ENCODE results near the gene EMX2. TPM values are rescaled to one million over a fixed set of nuclear protein-coding genes. Genes with fewer than 3 reads are reported as not detected.

The EMX2 gene
- 0.05 TPM in 1 of 2 replicates, not detected in the other for polyA plus RNA-seq (2013)

- Histone ChIP-seq H3K27me3 (ENCODE audit: insufficient read depth, low read length) (peaks cover 90% of the 10 kb centered on the region), H3K9me3 (ENCODE audit: insufficient read depth, low read depth, low read length) (peaks cover 2% of the 10 kb centered on the region), H3K18ac (ENCODE audit: low read length) (no peak within 1 kb of the TSS), H3K27ac (ENCODE audit: low read depth, low read length) (no peak within 1 kb of the TSS), H3K4me3 (ENCODE audit: low read depth, low read length) (peak within 1 kb of the TSS; percentile 62), H3K4ac (ENCODE audit: low read depth, low read length) (no peak within 1 kb of the TSS), H2AFZ (ENCODE audit: insufficient read depth, low read length, poor library complexity) (peak within 1 kb of the TSS; percentile 44), H2BK5ac (ENCODE audit: low read depth, low read length, poor library complexity) (no peak within 1 kb of the TSS), H4K12ac (ENCODE audit: low read depth, low read length) (no peak within 1 kb of the TSS), H3K4me2 (ENCODE audit: low read length) (peak within 1 kb of the TSS; percentile 57), H3K4me1 (ENCODE audit: control insufficient read depth in 1 of 2, insufficient read depth in 2 of 2, low read length in 2 of 2) (peaks cover 0 to 10% of the 10 kb centered on the region in 2 experiments), H3K36me3 (ENCODE audit: control insufficient read depth in 1 of 2, insufficient read depth in 2 of 2, low read length in 2 of 2) (no peaks in the 10 kb centered on the region), H3K79me2 (ENCODE audit: control insufficient read depth, insufficient read depth, low read length, poor library complexity) (no peaks in the 10 kb centered on the region), H3K9ac (ENCODE audit: low read length) (no peak within 1 kb of the TSS), H3K79me1 (ENCODE audit: low read length) (no peaks in the 10 kb centered on the region), H4K8ac (ENCODE audit: low read depth, low read length) (no peak within 1 kb of the TSS), H3K23ac (ENCODE audit: low read length) (no peak within 1 kb of the TSS), H3K14ac (ENCODE audit: low read length) (no peak within 1 kb of the TSS), H2BK12ac (ENCODE audit: low read length) (no peak within 1 kb of the TSS), H2AK5ac (ENCODE audit: low read length) (no peak within 1 kb of the TSS), H2BK120ac (ENCODE audit: insufficient read depth, low read length, poor library complexity) (no peak within 1 kb of the TSS), H4K91ac (ENCODE audit: low read depth, low read length) (no peak within 1 kb of the TSS)
- DNase-seq = no peak
- WGBS (ENCODE audit: extremely low coverage, insufficient coverage, insufficient read length) = no CpG with 5 or more reads among the region's 26 CpGs
Observed at GRCh38 chr10:117542706-117543224, at the start of gene EMX2. Gene EMX2, plus strand, starts transcription at chr10:117542746. Its CDS starts 522 bp downstream, at chr10:117543268.

GRCh38 chr10:117496031-117496430, 46.5 kb upstream of the EMX2 start:
- H3K14ac ChIP-seq (ENCODE audit: low read length) = no peak overlapping the region
- no peak overlapping the region for H3K4me2 ChIP-seq (ENCODE audit: low read length)
- H2BK12ac ChIP-seq (ENCODE audit: low read length) = no peak overlapping the region
- H3K4me3 ChIP-seq (ENCODE audit: low read depth, low read length) = no peak overlapping the region
- no peak overlapping the region for H3K4ac ChIP-seq (ENCODE audit: low read depth, low read length)
- no peaks in the 10 kb centered on the region for H3K4me1 ChIP-seq (ENCODE audit: control insufficient read depth in 1 of 2, insufficient read depth in 2 of 2, low read length in 2 of 2)
- no peak overlapping the region for H2BK120ac ChIP-seq (ENCODE audit: insufficient read depth, low read length, poor library complexity)
- no peak for DNase-seq
- H4K12ac ChIP-seq (ENCODE audit: low read depth, low read length) = no peak overlapping the region
- H3K36me3 ChIP-seq (ENCODE audit: control insufficient read depth in 1 of 2, insufficient read depth in 2 of 2, low read length in 2 of 2) = no peaks in the 10 kb centered on the region
- H2AFZ ChIP-seq (ENCODE audit: insufficient read depth, low read length, poor library complexity) = no peak overlapping the region
- no peak overlapping the region for H4K91ac ChIP-seq (ENCODE audit: low read depth, low read length)
- no CpG with 5 or more reads among the region's 5 CpGs for WGBS (ENCODE audit: extremely low coverage, insufficient coverage, insufficient read length)
- H3K27ac ChIP-seq (ENCODE audit: low read depth, low read length) = no peak overlapping the region
- no peak overlapping the region for H3K18ac ChIP-seq (ENCODE audit: low read length)
- no peaks in the 10 kb centered on the region for H3K27me3 ChIP-seq (ENCODE audit: insufficient read depth, low read length)
- H3K79me1 ChIP-seq (ENCODE audit: low read length) = no peaks in the 10 kb centered on the region
- H2AK5ac ChIP-seq (ENCODE audit: low read length) = no peak overlapping the region
- H3K79me2 ChIP-seq (ENCODE audit: control insufficient read depth, insufficient read depth, low read length, poor library complexity) = no peaks in the 10 kb centered on the region
- H4K8ac ChIP-seq (ENCODE audit: low read depth, low read length) = no peak overlapping the region
- no peak overlapping the region for H3K23ac ChIP-seq (ENCODE audit: low read length)
- H3K9me3 ChIP-seq (ENCODE audit: insufficient read depth, low read depth, low read length) = no peaks in the 10 kb centered on the region
- H2BK5ac ChIP-seq (ENCODE audit: low read depth, low read length, poor library complexity) = no peak overlapping the region
- no peak overlapping the region for H3K9ac ChIP-seq (ENCODE audit: low read length)

GRCh38 chr10:117496616-117497028, 45.9 kb upstream of the EMX2 start:
- Histone ChIP-seq H2AFZ (ENCODE audit: insufficient read depth, low read length, poor library complexity) (no peak overlapping the region), H3K27me3 (ENCODE audit: insufficient read depth, low read length) (no peaks in the 10 kb centered on the region), H3K23ac (ENCODE audit: low read length) (no peak overlapping the region)

GRCh38 chr10:117497736-117498135, 44.8 kb upstream of the EMX2 start:
- Histone ChIP-seq H3K9ac (ENCODE audit: low read length) (no peak overlapping the region), H3K14ac (ENCODE audit: low read length) (no peak overlapping the region), H2AK5ac (ENCODE audit: low read length) (no peak overlapping the region), H4K8ac (ENCODE audit: low read depth, low read length) (no peak overlapping the region), H3K4me2 (ENCODE audit: low read length) (no peak overlapping the region), H4K91ac (ENCODE audit: low read depth, low read length) (no peak overlapping the region), H3K9me3 (ENCODE audit: insufficient read depth, low read depth, low read length) (no peaks in the 10 kb centered on the region), H2BK12ac (ENCODE audit: low read length) (no peak overlapping the region), H2AFZ (ENCODE audit: insufficient read depth, low read length, poor library complexity) (no peak overlapping the region), H2BK120ac (ENCODE audit: insufficient read depth, low read length, poor library complexity) (no peak overlapping the region), H3K27ac (ENCODE audit: low read depth, low read length) (no peak overlapping the region), H4K12ac (ENCODE audit: low read depth, low read length) (no peak overlapping the region), H3K27me3 (ENCODE audit: insufficient read depth, low read length) (no peaks in the 10 kb centered on the region), H3K4me3 (ENCODE audit: low read depth, low read length) (no peak overlapping the region), H3K79me2 (ENCODE audit: control insufficient read depth, insufficient read depth, low read length, poor library complexity) (no peaks in the 10 kb centered on the region), H3K18ac (ENCODE audit: low read length) (no peak overlapping the region), H3K4ac (ENCODE audit: low read depth, low read length) (no peak overlapping the region), H3K4me1 (ENCODE audit: control insufficient read depth in 1 of 2, insufficient read depth in 2 of 2, low read length in 2 of 2) (no peaks in the 10 kb centered on the region), H3K79me1 (ENCODE audit: low read length) (no peaks in the 10 kb centered on the region), H3K36me3 (ENCODE audit: control insufficient read depth in 1 of 2, insufficient read depth in 2 of 2, low read length in 2 of 2) (no peaks in the 10 kb centered on the region), H3K23ac (ENCODE audit: low read length) (no peak overlapping the region), H2BK5ac (ENCODE audit: low read depth, low read length, poor library complexity) (no peak overlapping the region)
- no CpG with 5 or more reads among the region's 6 CpGs for WGBS (ENCODE audit: extremely low coverage, insufficient coverage, insufficient read length)
- DNase-seq = no peak

More at GRCh38 chr10:117496616-117497028, 45.9 kb upstream of the EMX2 start:
- Histone ChIP-seq H2AK5ac (ENCODE audit: low read length) (no peak overlapping the region), H4K8ac (ENCODE audit: low read depth, low read length) (no peak overlapping the region), H2BK12ac (ENCODE audit: low read length) (no peak overlapping the region), H3K9me3 (ENCODE audit: insufficient read depth, low read depth, low read length) (no peaks in the 10 kb centered on the region), H3K4me2 (ENCODE audit: low read length) (peak overlapping the region; percentile 22), H3K4me1 (ENCODE audit: control insufficient read depth in 1 of 2, insufficient read depth in 2 of 2, low read length in 2 of 2) (no peaks in the 10 kb centered on the region), H4K12ac (ENCODE audit: low read depth, low read length) (no peak overlapping the region), H3K27ac (ENCODE audit: low read depth, low read length) (no peak overlapping the region), H4K91ac (ENCODE audit: low read depth, low read length) (no peak overlapping the region), H3K36me3 (ENCODE audit: control insufficient read depth in 1 of 2, insufficient read depth in 2 of 2, low read length in 2 of 2) (no peaks in the 10 kb centered on the region), H3K79me2 (ENCODE audit: control insufficient read depth, insufficient read depth, low read length, poor library complexity) (no peaks in the 10 kb centered on the region), H3K4me3 (ENCODE audit: low read depth, low read length) (no peak overlapping the region), H3K18ac (ENCODE audit: low read length) (no peak overlapping the region), H3K79me1 (ENCODE audit: low read length) (no peaks in the 10 kb centered on the region), H3K14ac (ENCODE audit: low read length) (no peak overlapping the region), H2BK5ac (ENCODE audit: low read depth, low read length, poor library complexity) (no peak overlapping the region), H2BK120ac (ENCODE audit: insufficient read depth, low read length, poor library complexity) (no peak overlapping the region), H3K4ac (ENCODE audit: low read depth, low read length) (no peak overlapping the region), H3K9ac (ENCODE audit: low read length) (no peak overlapping the region)
- peak; percentile 77 to 91 for DNase-seq
- no CpG with 5 or more reads among the region's 17 CpGs for WGBS (ENCODE audit: extremely low coverage, insufficient coverage, insufficient read length)
